ENCODE results near the gene PDE5A.

GRCh38 chr4:119653990-119654389 is 25.4 kb upstream of the PDE5A start:
- TF ChIP-seq CTCF (IDR thresholded peaks at IDR 0.05; ENCODE audit: low read length) = no peak
- no peak for TF ChIP-seq EZH2 (optimal IDR thresholded peaks at IDR 0.05; ENCODE audit: low read depth, low read length)

Data from MM.1S (cell line).